ENCODE data around the gene MBOAT2. TPM values are rescaled to one million over a fixed set of nuclear protein-coding genes. Genes with fewer than 3 reads are reported as not detected.

Gene MBOAT2
- total and polyA plus RNA-seq, 2 of the 13 experiments (the other 11 are each of a cell fraction or from before 2014, with no cell fraction given) = 0.11 to 0.36 TPM

DNA sequence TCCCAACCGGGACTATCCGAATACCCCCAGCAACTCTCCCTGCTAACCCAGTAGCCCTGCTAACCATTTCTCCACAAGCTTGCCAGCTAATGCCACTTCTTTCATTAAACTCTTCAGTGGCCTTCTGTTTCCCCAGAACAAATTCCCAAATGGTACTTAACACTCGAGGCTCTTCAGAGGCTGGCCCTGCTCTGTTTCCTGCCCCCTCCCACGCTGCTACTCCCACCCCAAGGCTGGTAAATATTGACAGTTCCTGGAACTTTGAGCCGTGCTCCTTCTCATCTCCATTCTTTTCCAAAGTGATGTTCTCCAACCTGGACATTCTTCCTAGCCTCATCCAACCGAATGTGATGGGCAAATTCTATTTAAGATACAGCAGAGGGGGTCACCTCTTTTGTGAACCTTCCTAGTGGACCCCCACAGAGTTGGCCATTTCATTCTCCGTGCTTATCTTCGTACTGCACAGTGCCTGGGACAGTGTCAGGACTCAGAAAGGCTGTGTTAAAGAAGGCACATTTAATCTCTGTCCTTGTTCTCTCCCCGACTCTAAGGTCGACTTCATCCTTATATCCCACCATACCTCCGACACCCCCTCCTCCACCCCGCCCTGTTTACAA lies 162.9 kb downstream of the MBOAT2 start (continued):
- TF ChIP-seq ZFP36L2 (CRISPR knock-in tag; IDR thresholded peaks at IDR 0.05) (no peak), HOXA5 (CRISPR knock-in tag; IDR thresholded peaks at IDR 0.05) (no peak), ZNF567 (CRISPR knock-in tag; IDR thresholded peaks at IDR 0.05; ENCODE audit: borderline replicate concordance) (no peak), SETDB1 (CRISPR knock-in tag; IDR thresholded peaks at IDR 0.05; ENCODE audit: borderline replicate concordance) (no peak), ARNT (IDR thresholded peaks at IDR 0.05) (no peak), HNF1A (IDR thresholded peaks at IDR 0.05; ENCODE audit: low read depth) (no peak), HNF1A (CRISPR knock-in tag; IDR thresholded peaks at IDR 0.05; ENCODE audit: borderline replicate concordance) (peak; percentile 57; the same call in 1 of the 2 replicates), ATF2 (CRISPR knock-in tag; IDR thresholded peaks at IDR 0.05) (0 out of 2 replicates have a peak, but pooled peaks have one; percentile 24), MXD4 (CRISPR knock-in tag; IDR thresholded peaks at IDR 0.05) (0 out of 2 replicates have a peak, but pooled peaks have one; percentile 39), MATR3 (CRISPR knock-in tag; IDR thresholded peaks at IDR 0.05) (no peak), ZEB1 (IDR thresholded peaks at IDR 0.05; ENCODE audit: insufficient replicate concordance, low read depth) (peak; percentile 84), TGIF2 (CRISPR knock-in tag; IDR thresholded peaks at IDR 0.05) (no peak), SP2 (CRISPR knock-in tag; IDR thresholded peaks at IDR 0.05) (no peak), MBNL3 (CRISPR knock-in tag; conservative IDR thresholded peaks at IDR 0.05) (no peak), FOXJ3 (CRISPR knock-in tag; IDR thresholded peaks at IDR 0.05; ENCODE audit: borderline replicate concordance) (peak; percentile 91), TEAD3 (CRISPR knock-in tag; optimal IDR thresholded peaks at IDR 0.05; ENCODE audit: borderline replicate concordance) (peak; percentile 77), ZSCAN5A (CRISPR knock-in tag; IDR thresholded peaks at IDR 0.05; ENCODE audit: borderline replicate concordance) (peak; percentile 85; the same call in 1 of the 2 replicates), IRF9 (CRISPR knock-in tag; IDR thresholded peaks at IDR 0.05; ENCODE audit: borderline replicate concordance) (no peak)
- TF ChIP-seq, protein P1, sequence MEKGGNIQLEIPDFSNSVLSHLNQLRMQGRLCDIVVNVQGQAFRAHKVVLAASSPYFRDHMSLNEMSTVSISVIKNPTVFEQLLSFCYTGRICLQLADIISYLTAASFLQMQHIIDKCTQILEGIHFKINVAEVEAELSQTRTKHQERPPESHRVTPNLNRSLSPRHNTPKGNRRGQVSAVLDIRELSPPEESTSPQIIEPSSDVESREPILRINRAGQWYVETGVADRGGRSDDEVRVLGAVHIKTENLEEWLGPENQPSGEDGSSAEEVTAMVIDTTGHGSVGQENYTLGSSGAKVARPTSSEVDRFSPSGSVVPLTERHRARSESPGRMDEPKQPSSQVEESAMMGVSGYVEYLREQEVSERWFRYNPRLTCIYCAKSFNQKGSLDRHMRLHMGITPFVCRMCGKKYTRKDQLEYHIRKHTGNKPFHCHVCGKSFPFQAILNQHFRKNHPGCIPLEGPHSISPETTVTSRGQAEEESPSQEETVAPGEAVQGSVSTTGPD (CRISPR knock-in tag; IDR thresholded peaks at IDR 0.05) = no peak
- TF ChIP-seq, protein P2, sequence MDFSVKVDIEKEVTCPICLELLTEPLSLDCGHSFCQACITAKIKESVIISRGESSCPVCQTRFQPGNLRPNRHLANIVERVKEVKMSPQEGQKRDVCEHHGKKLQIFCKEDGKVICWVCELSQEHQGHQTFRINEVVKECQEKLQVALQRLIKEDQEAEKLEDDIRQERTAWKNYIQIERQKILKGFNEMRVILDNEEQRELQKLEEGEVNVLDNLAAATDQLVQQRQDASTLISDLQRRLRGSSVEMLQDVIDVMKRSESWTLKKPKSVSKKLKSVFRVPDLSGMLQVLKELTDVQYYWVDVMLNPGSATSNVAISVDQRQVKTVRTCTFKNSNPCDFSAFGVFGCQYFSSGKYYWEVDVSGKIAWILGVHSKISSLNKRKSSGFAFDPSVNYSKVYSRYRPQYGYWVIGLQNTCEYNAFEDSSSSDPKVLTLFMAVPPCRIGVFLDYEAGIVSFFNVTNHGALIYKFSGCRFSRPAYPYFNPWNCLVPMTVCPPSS (IDR thresholded peaks at IDR 0.05) = no peak

Data from HepG2 (cell line).